Kidney tubule cell (primary cell): ENCODE results near the gene SBNO2.
A peak's percentile ranks its signal among the peaks of the same experiment; 100 is the strongest.

Experiments used
- DNase-seq: peaks from one replicate; pipeline ENCODE4 v3.0.0-alpha.2; 2018; ENCODE audit warnings: low spot score

SBNO2 gene

DNA sequence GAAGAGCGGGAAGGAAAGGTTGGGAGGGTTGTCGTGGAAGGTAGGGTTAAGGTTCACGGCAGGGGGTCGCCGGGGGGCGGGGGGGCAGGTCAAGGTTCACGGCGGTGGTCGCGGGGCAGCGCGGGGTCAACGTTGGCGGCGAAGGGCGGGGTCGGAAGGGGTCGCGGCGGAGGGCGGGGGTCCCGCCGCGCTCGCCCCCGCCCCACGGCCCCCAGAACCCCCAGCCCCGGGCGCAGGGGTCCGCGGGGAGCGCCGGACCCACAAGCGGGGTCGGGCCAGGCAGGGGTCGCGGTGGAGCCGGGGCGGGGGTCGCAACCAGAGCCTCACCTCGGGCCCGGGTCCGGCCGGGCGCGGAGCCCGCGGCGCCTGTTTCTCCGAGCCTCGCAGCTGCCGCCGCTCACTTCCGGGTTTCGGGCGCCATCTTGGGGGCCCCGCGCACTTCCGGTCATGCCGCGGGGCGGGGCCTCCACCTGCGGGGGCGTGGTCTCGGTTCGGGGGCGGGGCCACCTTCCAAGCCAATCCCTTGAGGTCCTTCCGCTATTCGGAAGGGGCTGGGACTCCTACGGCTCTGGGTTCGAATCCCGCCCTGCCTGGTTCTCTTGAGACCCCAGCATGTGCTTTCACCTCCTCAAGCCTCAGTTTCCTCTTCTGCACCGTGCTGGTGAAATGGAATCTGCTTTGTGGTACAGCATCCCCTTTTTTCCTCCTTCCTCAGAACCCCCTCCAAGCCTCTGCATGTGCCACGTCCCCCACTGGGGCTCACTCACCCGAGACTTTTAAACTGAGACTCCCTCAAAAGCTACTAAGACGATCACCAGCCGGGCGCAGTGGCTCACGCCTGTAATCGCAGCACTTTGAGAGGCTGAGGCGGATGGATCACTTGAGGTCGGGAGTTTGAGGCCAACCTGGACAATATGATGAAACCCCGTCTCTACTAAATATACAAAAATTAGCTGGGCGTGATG, at the start of gene SBNO2:
Gene SBNO2 (minus strand): TSS at position 424 of the 965 bp plus-strand sequence. CDS start 19,992 bp downstream, outside the sequence.
- DNase-seq = peak; percentile 89

GRCh38 chr19:1223018-1223855, 49.2 kb upstream of the SBNO2 start:
- DNase-seq = peak; percentile 53

- DNase-seq = no peak
These were observed 48.3 kb upstream of the SBNO2 start for GRCh38 chr19:1222394-1222793.

DNA sequence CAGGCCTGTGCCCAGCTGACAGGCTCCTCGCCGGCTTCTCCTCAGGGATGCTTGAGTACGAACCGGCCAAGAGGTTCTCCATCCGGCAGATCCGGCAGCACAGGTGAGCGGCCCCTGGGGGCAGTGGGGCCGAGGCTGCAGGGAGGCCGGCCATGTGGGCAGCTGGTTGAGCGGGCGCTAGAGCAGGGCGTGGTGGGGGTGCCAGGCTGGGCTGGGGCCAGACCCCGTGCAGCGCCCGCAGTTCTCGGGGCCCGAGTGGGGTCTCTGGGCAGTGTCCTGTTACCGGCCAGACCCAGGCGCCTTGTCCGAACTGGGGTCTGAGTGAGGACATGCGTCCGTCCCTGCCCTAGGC, 47.8 kb upstream of the SBNO2 start:
- DNase-seq = no peak

- DNase-seq = peak; percentile 42
These were observed 47.2 kb upstream of the SBNO2 start for GRCh38 chr19:1220976-1221903.

- DNase-seq = no peak
These were observed 46.4 kb upstream of the SBNO2 start for GRCh38 chr19:1220477-1220930.

DNA sequence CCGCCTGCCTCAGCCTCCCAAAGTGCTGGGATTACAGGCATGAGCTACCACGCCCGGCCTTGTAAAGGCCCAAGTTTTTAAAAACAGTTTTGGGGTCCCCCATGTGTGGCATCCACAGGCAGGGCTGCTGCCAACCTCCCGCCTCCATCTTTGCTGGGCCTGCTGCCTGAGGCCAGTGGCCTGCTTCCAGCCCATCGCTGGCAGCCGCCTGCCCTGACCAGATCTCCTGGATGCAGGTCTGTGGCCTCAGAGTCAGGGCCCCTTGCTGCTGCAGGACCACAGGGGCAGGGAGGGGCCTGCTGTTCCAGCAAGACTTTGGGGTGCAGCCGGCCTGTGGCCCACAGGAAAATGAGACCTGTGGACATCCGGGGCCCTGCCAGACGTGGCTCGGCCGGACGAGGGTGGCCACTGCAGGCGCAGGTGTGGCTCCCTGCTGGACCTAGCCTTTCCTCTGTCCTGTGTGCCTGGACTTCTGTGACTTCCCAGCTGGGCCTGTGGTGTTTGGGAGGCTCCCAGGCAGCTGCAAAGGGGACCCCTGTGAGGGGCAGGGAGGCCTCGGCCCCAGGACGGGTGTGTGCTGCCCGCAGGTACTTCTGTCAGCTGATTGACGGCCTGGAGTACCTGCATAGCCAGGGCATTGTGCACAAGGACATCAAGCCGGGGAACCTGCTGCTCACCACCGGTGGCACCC, 45.9 kb upstream of the SBNO2 start:
- no peak for DNase-seq

DNA sequence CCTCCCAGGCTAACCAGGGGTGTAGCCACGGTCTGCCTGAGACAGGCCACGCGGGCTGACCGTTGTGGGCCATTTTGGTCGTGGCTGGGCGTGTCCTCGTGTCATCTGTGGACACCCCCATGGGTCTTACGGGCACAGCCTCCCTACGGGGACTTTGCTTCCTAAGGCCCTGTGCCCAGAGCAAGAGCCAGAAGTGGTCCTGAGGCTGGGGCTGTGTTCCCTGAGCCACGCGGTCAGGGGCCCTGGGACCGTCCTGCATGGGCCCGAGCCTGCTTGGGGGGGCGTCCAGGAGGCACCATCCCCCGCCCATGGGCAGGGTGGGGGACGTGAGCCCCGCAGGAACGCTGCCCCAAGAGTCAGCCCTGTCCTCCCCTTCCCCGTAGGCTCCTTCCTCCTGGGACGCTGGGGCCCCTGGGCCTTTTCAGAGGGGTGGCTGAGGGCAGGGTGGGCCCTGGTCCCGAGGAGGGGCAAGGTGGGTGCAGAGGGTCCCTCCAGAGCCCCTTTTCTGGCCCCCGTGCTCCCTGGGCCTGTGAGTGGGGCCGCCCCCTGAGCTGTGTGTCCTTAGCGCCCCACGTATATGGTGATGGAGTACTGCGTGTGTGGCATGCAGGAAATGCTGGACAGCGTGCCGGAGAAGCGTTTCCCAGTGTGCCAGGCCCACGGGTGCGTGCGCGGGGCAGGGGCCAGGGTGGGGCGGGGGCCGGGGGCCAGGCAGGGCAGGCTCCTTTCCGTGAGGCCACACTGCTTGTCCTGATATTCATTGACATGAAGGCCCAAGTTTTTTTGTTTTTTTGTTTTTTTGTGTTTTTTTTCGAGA, 44.9 kb upstream of the SBNO2 start:
- DNase-seq = no peak

DNA sequence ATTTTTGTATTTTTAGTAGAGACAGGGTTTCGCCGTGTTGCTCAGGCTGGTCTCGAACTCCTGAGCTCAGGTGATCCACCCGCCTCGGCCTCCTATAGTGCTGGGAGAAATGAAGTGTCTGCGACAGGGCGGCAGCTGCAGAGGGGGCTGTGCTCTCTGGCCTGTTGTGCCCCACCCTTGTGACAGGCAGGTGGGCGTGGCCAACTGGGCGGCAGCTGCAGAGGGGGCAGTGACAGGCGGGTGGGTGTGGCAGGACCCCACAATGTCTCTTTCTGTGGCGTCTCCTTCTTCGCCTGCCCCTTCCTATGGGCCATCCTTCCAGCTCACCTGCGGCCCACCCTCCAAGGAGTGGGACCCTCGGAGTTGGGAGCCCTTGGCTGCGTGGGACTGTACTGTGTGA, 43.3 kb upstream of the SBNO2 start:
- DNase-seq = no peak

DNA sequence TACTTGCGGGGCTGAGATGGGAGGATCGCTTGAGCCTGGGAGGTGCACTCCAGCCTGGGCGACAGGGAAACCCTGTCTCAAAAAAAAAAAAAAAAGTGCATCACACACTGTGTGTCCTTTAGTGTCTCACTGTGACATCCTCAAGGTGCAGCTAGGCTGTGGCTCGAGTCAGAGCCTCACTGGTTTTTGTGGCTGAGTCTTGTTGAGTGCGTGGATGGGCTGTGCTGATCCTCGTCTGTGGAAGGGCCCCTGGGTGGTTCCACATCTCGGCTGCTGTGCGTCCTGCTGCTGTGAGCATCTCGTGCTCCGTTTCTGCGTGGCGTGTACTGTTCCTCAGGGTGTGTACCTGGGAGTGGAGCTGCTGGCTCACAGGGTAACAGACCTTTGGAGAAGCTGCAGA, 42.7 kb upstream of the SBNO2 start:
- no peak for DNase-seq

GRCh38 chr19:1214862-1215731, 41.0 kb upstream of the SBNO2 start:
- DNase-seq = peak; percentile 61

DNA sequence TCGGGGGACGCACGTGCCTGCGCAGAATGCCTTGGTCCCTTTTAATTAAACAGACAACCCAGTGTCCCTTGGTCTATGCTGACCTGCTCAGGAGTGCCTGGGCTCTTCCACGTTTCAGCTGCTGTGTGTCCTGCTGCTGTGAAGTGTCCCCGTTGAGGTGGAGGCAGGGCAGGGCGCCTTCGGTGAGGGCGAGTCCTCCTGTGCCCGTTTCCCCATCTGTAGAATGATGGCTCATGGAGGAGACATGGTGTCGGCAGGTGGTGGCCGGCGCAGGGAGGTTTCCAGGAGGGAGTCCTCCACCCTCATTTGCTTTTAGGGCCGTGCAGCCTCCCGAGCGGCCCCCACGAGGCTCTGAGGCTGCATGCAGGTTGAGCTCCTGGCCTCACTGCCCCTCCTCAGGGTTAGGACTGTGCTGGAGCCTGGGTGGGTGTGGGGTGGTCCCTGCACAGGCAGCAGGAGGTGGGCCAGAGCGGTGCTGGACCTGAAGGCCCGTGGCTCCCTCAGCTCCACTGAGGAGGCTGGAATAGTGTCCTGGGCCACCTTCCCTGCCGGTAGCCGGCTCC, 40.3 kb upstream of the SBNO2 start:
- DNase-seq = no peak

GRCh38 chr19:1213391-1214286, 39.6 kb upstream of the SBNO2 start:
- DNase-seq = peak; percentile 85

- no peak for DNase-seq
These were observed 37.6 kb upstream of the SBNO2 start for GRCh38 chr19:1211494-1212234.

- DNase-seq = no peak
These were observed 36.1 kb upstream of the SBNO2 start for GRCh38 chr19:1210227-1210538.

DNA sequence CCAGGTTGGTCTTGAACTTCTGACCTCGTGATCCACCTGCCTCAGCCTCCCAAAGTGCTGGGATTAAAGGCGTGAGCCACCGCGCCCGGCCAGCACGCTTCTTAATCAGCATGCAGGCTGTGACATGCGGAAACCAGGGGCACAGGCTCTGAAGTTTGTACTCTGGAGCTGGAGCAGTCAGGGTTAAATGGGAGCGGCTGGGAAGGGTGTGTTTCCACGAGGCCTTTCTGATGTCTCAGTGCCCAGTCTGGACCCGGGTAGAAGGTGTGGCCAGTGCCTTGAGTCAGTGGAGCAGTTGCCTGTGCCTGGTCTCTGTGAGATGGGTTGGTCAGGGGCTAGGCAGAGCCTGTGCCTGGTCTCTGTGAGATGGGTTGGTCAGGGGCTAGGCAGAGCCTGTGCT, 34.8 kb upstream of the SBNO2 start:
- DNase-seq = peak; percentile 42

GRCh38 chr19:1206864-1207450, 32.9 kb upstream of the SBNO2 start:
- DNase-seq = peak; percentile 48
